Activated naive CD8-positive, alpha-beta T cell treated with anti-CD3 and anti-CD28 coated beads, Interleukin-2, amount 10 ng/mL, durations not matched to agents 7 days and 5 days (primary cell): ENCODE measurements around the gene VPS26C. TPM values are rescaled to one million over a fixed set of nuclear protein-coding genes. Genes with fewer than 3 reads are reported as not detected.
A peak's percentile ranks its signal among the peaks of the same experiment; 100 is the strongest.
"Not testable (repeated sequence)": the region's sequence is repeated elsewhere in the genome, so short reads cannot be mapped to it uniquely, and the experiment has no call there.

Experiments used
- ATAC-seq: fragments of 150-1000 bp; cut with Tn5 transposase; one replicate; pipeline ENCODE4 v1.10.0; 2021; ENCODE audit warnings: low read depth, moderate library complexity
- POLR2A ChIA-PET: fragments of 350-600 bp; sonication (Branson Sonifier 250); formaldehyde crosslinking; loops from one replicate; lab custom pipeline; 2021; ENCODE audit warnings: antibody characterized with exemption; lab: Charles Lee
- DNase-seq: peaks from one replicate; pipeline ENCODE4 v3.0.0; 2021
- H3K27ac Mint-ChIP-seq: one replicate; pipeline ENCODE4 v1.8.0; 2022; ENCODE audit warnings: mild to moderate bottlenecking, mixed read lengths
- H3K27me3 Mint-ChIP-seq: one replicate; pipeline ENCODE4 v1.8.0; 2022; ENCODE audit warnings: mild to moderate bottlenecking, moderate library complexity, mixed read lengths
- H3K36me3 Mint-ChIP-seq: one replicate; pipeline ENCODE4 v1.8.0; 2021; ENCODE audit warnings: mild to moderate bottlenecking, mixed read lengths
- H3K4me1 Mint-ChIP-seq: one replicate; pipeline ENCODE4 v1.8.0; 2021; ENCODE audit warnings: mixed read lengths
- H3K4me3 Mint-ChIP-seq: one replicate; pipeline ENCODE4 v1.8.0; 2022; ENCODE audit warnings: mild to moderate bottlenecking, moderate library complexity, mixed read lengths
- H3K9me3 Mint-ChIP-seq: one replicate; pipeline ENCODE4 v1.8.0; 2021; ENCODE audit warnings: mixed read lengths
- total RNA-seq, 2 experiments: library from RNA; stranded (reverse); gene quantifications; one replicate each; pipeline ENCODE4 v1.2.3, GENCODE V29; 2021

Gene VPS26C
- total RNA-seq = 10 to 100 TPM; 94.0 to 97.3 TPM

DNA sequence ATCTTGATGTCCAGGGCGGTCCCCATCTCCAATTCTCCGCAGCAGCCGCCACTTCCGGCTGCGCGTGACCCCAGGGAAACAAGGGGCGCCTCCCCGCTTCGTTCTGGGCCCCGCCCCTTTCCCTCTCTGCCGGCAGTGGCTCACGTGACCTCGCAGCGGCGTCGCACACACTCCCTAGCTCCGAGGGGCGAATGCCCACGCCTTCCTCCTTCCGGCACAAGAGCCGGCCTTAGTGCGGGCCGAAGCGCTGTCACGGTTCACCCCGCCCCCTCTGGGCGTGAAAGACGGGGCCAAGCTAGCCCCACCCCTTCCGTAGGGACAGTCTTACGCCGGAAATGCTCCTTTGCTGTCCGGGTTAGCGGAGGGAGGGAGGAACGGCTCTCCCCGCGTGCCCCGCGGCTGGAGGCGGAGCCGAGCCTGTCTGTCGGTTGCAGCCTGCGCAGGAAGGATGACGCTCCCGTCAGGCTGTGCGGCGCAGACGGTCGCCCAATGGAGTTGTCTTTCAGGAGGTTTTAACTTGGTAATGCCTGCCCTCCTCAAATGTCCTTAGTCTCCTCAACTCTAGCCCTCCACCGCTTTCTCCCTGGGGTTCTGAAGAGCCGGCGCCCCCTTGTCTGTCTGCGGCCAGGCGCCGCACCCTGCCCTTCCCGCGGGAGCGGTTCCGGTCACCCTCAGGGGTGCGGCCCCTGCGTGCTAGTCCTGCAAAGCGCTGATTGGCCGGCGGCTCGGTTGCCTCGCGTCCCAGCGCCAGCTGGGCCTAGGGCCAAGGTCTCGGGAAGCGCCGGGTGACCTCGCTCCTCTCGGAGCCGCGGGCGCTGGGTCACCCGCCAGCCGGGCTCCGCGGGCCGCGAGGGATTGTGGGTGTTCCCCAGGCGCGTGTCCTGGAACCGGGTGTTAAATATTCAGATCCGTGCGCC is at the start of gene VPS26C:
VPS26C (minus strand) TSS at position 66 of the 917 bp plus-strand sequence; CDS start at position 26, 40 bp downstream.
- Mint-ChIP-seq H3K4me3 (peak within 1 kb of the TSS; percentile 98), H3K4me1 (peaks cover 36% of the 10 kb centered on the region), H3K27ac (peak within 1 kb of the TSS; percentile 98), H3K36me3 (peaks cover 24% of the 10 kb centered on the region), H3K9me3 (no peaks in the 10 kb centered on the region), H3K27me3 (no peaks in the 10 kb centered on the region)
- ATAC-seq (peak; percentile 91), DNase-seq (peak; percentile 97)
- POLR2A ChIA-PET = interaction anchor here (0.8 to 4.7 kb wide), 12 partner anchors 11 to 1208 kb away, joined by 3 to 82 read pairs (median 20); partner anchors contain the start of gene DYRK1A

DNA sequence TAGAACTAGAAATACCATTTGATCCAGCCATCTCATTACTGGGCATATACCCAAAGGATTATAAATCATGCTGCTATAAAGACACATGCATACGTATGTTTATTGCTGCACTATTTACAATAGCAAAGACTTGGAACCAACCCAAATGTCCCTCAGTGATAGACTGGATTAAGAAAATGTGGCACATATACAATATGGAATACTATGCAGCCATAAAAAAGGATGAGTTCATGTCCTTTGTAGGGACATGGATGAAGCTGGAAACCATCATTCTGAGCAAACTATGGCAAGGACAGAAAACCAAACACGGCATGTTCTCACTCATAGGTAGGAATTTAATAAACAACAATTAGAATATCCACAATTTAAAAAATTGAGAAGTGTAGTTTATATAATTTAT is 48.9 kb upstream of the VPS26C start:
- DNase-seq, H3K4me1 Mint-ChIP-seq, H3K4me3 Mint-ChIP-seq, H3K27ac Mint-ChIP-seq, POLR2A ChIA-PET, ATAC-seq, H3K9me3 Mint-ChIP-seq, H3K36me3 Mint-ChIP-seq: not testable (repeated sequence)
- H3K27me3 Mint-ChIP-seq = peaks cover 12% of the 10 kb centered on the region

DNA sequence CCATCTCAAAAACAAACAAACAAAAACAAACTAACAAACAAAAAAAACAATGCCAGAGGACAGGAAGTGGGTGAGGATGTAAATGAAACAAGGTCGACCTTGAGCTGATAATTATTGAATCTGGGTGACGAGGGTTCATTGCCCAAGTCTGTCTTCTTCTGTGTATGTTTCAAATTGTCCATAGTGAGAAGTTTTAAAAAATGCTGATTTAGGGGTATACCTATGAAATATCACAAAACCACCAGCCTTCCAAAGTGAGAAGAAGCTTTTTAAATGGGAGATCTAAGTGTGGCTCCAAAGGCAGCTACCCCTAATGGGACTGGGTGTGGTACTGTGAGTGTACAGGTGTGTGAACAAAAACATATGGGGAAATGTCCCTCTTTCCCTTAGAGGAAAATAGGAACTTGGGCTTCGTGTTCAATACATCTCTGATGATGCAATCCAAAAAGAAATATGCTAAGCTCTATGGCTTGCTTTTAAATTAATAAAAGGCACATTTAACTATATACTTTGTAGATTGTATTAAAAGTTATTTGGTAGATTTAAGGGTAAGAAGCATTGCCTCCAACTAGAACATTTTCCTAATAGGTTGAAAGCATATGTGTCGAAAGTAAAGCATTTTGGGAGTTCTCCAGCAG is 33.1 kb upstream of the VPS26C start:
- H3K27me3 Mint-ChIP-seq = peaks cover 2% of the 10 kb centered on the region
- no peaks in the 10 kb centered on the region for H3K9me3 Mint-ChIP-seq
- no peaks in the 10 kb centered on the region for H3K36me3 Mint-ChIP-seq
- no peak overlapping the region for H3K27ac Mint-ChIP-seq
- no peak overlapping the region for H3K4me3 Mint-ChIP-seq
- H3K4me1 Mint-ChIP-seq = no peaks in the 10 kb centered on the region
- no peak for DNase-seq
- ATAC-seq = no peak
- POLR2A ChIA-PET = no interaction called here

DNA sequence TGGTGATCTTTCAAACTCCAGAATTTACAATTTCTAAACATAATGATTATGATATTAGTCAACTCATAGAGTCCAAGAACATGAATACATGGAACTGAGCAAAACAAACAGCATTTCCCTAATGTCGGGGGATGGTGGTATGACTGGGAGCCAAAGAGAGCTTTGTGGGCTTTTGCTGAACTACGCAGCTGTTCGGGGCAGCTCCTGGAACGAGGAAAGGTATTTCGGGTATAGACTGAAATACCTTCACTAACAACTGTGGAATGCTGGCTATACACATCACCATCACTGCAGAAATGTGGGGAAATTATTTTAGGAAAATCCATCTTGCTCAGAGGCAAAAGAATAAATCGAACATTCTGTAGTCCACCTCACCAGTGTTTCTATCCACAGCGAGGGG is 30.2 kb upstream of the VPS26C start:
- no peaks in the 10 kb centered on the region for H3K36me3 Mint-ChIP-seq
- no peak overlapping the region for H3K4me3 Mint-ChIP-seq
- peaks cover 9% of the 10 kb centered on the region for H3K27me3 Mint-ChIP-seq
- H3K27ac Mint-ChIP-seq = no peak overlapping the region
- POLR2A ChIA-PET = no interaction called here
- no peak for DNase-seq
- H3K9me3 Mint-ChIP-seq = no peaks in the 10 kb centered on the region
- no peaks in the 10 kb centered on the region for H3K4me1 Mint-ChIP-seq
- ATAC-seq = no peak

DNA sequence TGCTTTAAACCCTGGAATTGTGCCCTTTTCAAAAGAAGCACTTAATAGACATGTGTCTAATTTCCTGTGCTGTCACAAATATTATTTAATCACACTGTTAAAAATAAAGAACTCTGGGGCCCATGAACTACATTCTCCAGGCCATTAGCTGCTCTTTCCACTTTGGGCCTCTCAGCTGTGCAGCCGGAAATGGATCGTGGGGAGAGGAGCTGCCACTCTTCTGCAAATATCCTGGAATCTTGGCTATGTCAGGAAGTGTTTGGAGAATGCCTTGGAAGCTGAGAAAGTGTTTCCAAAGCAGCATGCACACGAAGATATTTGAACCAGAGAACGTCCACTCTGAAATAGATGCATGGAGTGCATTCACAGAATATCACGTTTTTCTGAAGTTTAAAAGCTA is 27.5 kb upstream of the VPS26C start:
- no peak overlapping the region for H3K27ac Mint-ChIP-seq
- POLR2A ChIA-PET = interaction anchor here (0.6 kb wide), 1 partner anchor 223 kb away, joined by 4 read pairs; no protein-coding TSS in a partner anchor
- no peak for DNase-seq

DNA sequence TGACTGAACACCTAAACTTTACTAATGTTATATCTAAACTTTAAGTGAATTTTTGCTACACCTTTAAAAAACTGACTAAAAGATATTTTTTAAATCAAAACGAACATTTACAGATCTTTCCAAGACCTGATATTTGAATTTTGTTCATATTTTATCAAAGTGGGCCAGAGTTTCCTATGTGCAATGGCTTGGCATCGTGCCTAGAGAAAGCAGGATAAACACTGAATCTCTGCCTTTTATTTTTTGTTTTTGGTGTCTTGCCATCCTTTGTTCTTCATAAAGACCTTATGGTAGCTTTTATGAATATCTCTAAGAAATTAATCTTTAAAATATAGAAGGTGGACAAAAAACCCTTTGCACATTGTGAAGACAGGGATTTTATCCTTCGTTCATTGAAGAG is 25.8 kb upstream of the VPS26C start:
- H3K4me1 Mint-ChIP-seq = no peaks in the 10 kb centered on the region
- POLR2A ChIA-PET = no interaction called here
- H3K4me3 Mint-ChIP-seq = no peak overlapping the region
- no peaks in the 10 kb centered on the region for H3K36me3 Mint-ChIP-seq
- DNase-seq (no peak), ATAC-seq (no peak)
- no peak overlapping the region for H3K27ac Mint-ChIP-seq
- H3K9me3 Mint-ChIP-seq = no peaks in the 10 kb centered on the region
- H3K27me3 Mint-ChIP-seq = peaks cover 13% of the 10 kb centered on the region

More for the DNA sequence above, 27.5 kb upstream of the VPS26C start:
- no peak for ATAC-seq
- no peak overlapping the region for H3K4me3 Mint-ChIP-seq
- H3K9me3 Mint-ChIP-seq = no peaks in the 10 kb centered on the region
- no peaks in the 10 kb centered on the region for H3K4me1 Mint-ChIP-seq
- peaks cover 13% of the 10 kb centered on the region for H3K27me3 Mint-ChIP-seq
- no peaks in the 10 kb centered on the region for H3K36me3 Mint-ChIP-seq

DNA sequence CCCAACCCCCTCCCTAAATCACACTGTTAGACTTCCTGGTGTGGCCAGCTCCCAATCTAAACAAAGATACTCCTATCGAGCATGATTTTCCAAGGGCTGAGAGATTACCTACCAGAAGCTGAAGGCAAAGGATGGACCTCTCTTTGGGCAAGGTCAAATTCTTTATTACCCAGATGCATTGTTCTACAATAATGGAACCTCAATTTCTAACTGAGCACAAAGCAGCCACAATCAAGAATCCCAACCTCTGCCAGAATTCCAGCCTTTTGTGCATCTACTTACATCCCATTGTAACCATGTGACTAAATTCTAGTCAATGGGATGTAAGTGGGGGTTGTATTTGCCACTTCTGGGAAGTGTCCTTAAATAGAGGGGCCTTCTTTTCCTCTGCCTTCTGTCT is 24.9 kb upstream of the VPS26C start:
- H3K36me3 Mint-ChIP-seq = no peaks in the 10 kb centered on the region
- H3K9me3 Mint-ChIP-seq = no peaks in the 10 kb centered on the region
- ATAC-seq = no peak
- POLR2A ChIA-PET = no interaction called here
- no peaks in the 10 kb centered on the region for H3K4me1 Mint-ChIP-seq
- H3K27ac Mint-ChIP-seq = no peak overlapping the region
- no peak overlapping the region for H3K4me3 Mint-ChIP-seq
- DNase-seq = no peak
- H3K27me3 Mint-ChIP-seq = peaks cover 13% of the 10 kb centered on the region

DNA sequence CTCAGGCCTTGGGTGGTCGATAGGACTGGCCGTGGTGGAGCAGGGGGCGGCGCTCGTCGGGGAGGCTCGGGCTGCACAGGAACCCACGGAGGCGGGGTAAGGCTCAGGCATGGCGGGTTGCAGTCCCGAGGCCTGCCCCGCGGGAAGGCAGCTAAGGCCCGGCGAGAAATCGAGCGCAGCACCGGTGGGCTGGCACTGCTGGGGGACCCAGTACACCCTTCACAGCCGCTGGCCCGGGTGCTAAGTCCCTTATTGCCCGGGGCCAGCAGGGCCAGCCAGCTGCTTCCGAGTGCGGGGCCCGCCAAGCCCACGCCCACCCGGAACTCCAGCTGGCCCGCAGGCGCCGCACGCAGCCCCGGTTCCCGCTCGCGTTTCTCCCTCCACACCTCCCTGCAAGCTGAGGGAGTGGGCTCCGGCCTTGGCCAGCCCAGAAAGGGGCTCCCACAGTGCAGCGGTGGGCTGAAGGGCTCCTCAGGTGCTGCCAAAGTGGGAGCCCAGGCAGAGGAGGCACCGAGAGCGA is 16.1 kb upstream of the VPS26C start:
- H3K4me3 Mint-ChIP-seq, H3K9me3 Mint-ChIP-seq, H3K4me1 Mint-ChIP-seq, H3K27me3 Mint-ChIP-seq, POLR2A ChIA-PET, DNase-seq, H3K36me3 Mint-ChIP-seq, H3K27ac Mint-ChIP-seq, ATAC-seq: not testable (repeated sequence)

DNA sequence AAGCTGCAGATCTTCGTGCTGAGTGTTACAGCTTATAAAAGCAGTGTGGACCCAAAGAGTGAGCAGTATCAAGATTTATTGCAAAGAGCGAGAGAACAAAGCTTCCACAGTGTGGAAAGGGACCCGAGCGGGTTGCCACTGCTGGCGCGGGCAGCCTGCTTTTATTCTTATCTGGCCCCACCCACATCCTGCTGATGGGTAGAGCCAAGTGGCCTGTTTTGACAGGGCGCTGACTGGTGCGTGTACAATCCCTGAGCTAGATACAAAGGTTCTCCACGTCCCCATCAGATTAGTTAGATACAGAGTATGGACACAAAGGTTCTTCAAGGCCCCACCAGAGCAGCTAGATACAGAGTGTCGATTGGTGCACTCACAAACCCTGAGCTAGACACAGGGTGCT is 15.5 kb upstream of the VPS26C start:
- ATAC-seq, DNase-seq, H3K36me3 Mint-ChIP-seq, H3K27me3 Mint-ChIP-seq, H3K9me3 Mint-ChIP-seq, H3K4me1 Mint-ChIP-seq, POLR2A ChIA-PET: not testable (repeated sequence)
- peak overlapping the region; percentile 70 for H3K27ac Mint-ChIP-seq
- peak overlapping the region; percentile 61 for H3K4me3 Mint-ChIP-seq

DNA sequence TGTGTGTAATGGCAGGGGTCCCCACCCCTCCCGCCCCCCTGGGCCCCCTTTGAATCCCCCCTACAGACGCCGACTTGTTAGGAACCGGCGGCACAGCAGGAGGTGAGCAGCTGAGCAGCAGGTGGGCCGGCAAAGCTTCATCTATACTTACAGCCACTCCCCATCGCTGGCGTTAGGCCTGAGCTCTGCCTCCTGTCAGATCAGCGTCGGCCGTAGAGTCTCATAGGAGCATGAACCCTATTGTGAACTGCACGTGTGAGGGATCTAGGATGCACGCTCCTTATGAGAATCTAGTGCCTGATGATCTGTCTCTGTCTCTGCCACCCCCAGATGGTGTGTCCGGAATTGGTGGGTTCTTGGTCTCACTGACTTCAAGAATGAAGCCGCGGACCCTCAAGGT is 14.9 kb upstream of the VPS26C start:
- H3K4me3 Mint-ChIP-seq = peak overlapping the region; percentile 61
- H3K4me1 Mint-ChIP-seq = no peaks in the 10 kb centered on the region
- no peaks in the 10 kb centered on the region for H3K36me3 Mint-ChIP-seq
- no peaks in the 10 kb centered on the region for H3K9me3 Mint-ChIP-seq
- H3K27me3 Mint-ChIP-seq = peaks cover 6% of the 10 kb centered on the region
- DNase-seq = no peak
- POLR2A ChIA-PET = no interaction called here
- ATAC-seq = no peak
- peak overlapping the region; percentile 70 for H3K27ac Mint-ChIP-seq

DNA sequence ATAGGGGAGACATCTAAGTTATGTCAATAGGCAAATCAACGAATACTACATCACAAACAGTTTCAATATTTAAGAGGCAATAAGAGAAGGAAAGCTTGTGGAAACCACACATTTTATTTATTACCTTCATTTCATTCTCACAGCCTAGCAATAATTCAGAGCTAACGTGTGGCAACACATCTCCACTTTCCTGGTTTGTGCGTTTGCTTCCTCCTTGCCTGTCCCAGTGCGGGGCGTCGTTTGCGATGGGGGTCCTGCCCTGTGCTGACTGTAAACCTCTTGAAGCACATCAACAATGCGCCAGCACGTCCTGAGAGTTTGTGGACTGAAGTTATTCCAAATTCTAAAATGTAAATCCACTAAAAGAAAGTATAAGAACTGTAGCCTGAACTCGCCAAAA is 14.4 kb upstream of the VPS26C start:
- POLR2A ChIA-PET = no interaction called here
- H3K27me3 Mint-ChIP-seq = peaks cover 6% of the 10 kb centered on the region
- peak overlapping the region; percentile 61 for H3K4me3 Mint-ChIP-seq
- ATAC-seq (no peak), DNase-seq (no peak)
- no peaks in the 10 kb centered on the region for H3K4me1 Mint-ChIP-seq
- no peaks in the 10 kb centered on the region for H3K9me3 Mint-ChIP-seq
- no peak overlapping the region for H3K27ac Mint-ChIP-seq
- no peaks in the 10 kb centered on the region for H3K36me3 Mint-ChIP-seq

DNA sequence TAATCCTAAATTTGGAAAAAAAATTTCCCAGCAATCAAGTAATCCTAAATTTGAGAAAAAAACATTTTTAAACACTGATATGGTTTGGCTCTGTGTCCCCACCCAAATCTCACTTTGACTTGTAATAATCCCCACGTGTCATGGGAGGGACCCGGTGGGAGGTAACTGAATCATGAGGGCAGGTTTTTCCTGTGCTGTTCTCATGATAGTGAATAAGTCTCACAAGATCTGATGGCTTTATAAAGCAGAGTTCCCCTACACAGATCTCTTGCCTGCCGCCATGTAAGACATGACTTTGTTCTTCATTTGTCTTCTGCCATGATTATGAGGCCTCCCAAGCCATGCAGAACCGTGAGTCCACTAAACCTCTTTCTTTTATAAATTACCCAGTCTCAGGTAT is 12.1 kb upstream of the VPS26C start:
- ATAC-seq, H3K4me3 Mint-ChIP-seq, H3K27me3 Mint-ChIP-seq, POLR2A ChIA-PET, H3K27ac Mint-ChIP-seq, H3K4me1 Mint-ChIP-seq, DNase-seq, H3K36me3 Mint-ChIP-seq, H3K9me3 Mint-ChIP-seq: not testable (repeated sequence)

DNA sequence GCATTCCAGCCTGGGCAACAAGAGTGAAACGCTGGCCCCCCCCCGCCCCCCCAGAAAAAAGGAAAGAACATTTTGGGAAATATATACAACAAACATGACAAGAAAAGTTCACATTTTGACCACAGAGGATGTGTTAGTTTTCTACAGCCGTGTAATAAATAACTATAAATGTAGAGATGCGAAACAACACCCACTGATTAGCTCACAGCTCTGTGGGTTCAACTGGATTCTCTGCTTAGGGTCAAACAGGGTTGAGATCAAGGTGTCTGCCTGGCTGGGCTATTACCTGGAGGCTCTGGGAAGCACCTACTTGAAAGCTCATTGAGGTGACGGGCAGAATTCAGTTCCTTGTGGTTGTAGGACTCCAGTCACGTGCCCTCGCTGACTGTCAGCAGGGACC is 11.1 kb upstream of the VPS26C start:
- Mint-ChIP-seq H3K27ac (no peak overlapping the region), H3K27me3 (peaks cover 14% of the 10 kb centered on the region), H3K4me1 (no peaks in the 10 kb centered on the region), H3K4me3 (no peak overlapping the region), H3K36me3 (no peaks in the 10 kb centered on the region), H3K9me3 (no peaks in the 10 kb centered on the region)
- POLR2A ChIA-PET = no interaction called here
- DNase-seq (no peak), ATAC-seq (no peak)
